DND-41 (cell line): Measurements from ENCODE around the gene SEMA3B.
A peak's percentile ranks its signal among the peaks of the same experiment; 100 is the strongest.

Experiments used
- ATAC-seq: fragments of 200-7000 bp; cut with Tn5 transposase; 3 replicates; pipeline ENCODE4 v1.9.1; 2021; ENCODE audit warnings: low read depth; ENCODE audit not compliant: insufficient read depth
- DNase-seq: peaks from one replicate; pipeline ENCODE4 v3.0.0-alpha.2; 2020
- H2AFZ ChIP-seq: 2 replicates; pipeline ENCODE4 v1.6.0; 2012; ENCODE audit warnings: low read depth, low read length
- H3K27ac ChIP-seq: 2 replicates; pipeline ENCODE4 v1.5.1; 2012; ENCODE audit warnings: low read length, inconsistent platforms
- H3K27me3 ChIP-seq: fragments of 200-600 bp; sonication (generic); 2 replicates; pipeline ENCODE4 v1.6.0; 2012; ENCODE audit warnings: low read length, mild to moderate bottlenecking, inconsistent platforms; ENCODE audit not compliant: insufficient read depth, poor library complexity
- H3K36me3 ChIP-seq: 2 replicates; pipeline ENCODE4 v1.5.1; 2012; ENCODE audit warnings: low read length, inconsistent platforms; ENCODE audit not compliant: insufficient read depth
- H3K4me1 ChIP-seq: 2 replicates; pipeline ENCODE4 v1.5.1; 2012; ENCODE audit warnings: mild to moderate bottlenecking, low read length; ENCODE audit not compliant: insufficient read depth
- H3K4me2 ChIP-seq: 2 replicates; pipeline ENCODE4 v1.6.0; 2012; ENCODE audit warnings: mild to moderate bottlenecking, moderate library complexity, low read length, inconsistent platforms; ENCODE audit not compliant: insufficient read depth
- H3K4me3 ChIP-seq, 2 experiments: fragments of 200-600 bp in 1 of 2; shearing (Covaris generic) in 1 of 2; 2 replicates each; pipeline ENCODE4 v1.5.1; 2012 to 2016; ENCODE audit warnings: inconsistent platforms in 2 of 2, low read length in 2 of 2, mild to moderate bottlenecking in 2 of 2, low read depth in 1 of 2, moderate library complexity in 1 of 2
- H3K79me2 ChIP-seq: 2 replicates; pipeline ENCODE4 v1.6.0; 2012; ENCODE audit warnings: low read length, inconsistent platforms; ENCODE audit not compliant: insufficient read depth
- H3K9ac ChIP-seq: 2 replicates; pipeline ENCODE4 v1.6.0; 2012; ENCODE audit warnings: low read depth, mild to moderate bottlenecking, inconsistent platforms, low read length, moderate library complexity
- H3K9me3 ChIP-seq: 2 replicates; pipeline ENCODE4 v1.5.1; 2012; ENCODE audit warnings: low read length, moderate library complexity, mild to moderate bottlenecking, inconsistent platforms; ENCODE audit not compliant: insufficient read depth, severe bottlenecking
- H4K20me1 ChIP-seq: 2 replicates; pipeline ENCODE4 v1.6.0; 2012; ENCODE audit warnings: low read length; ENCODE audit not compliant: insufficient read depth
- CTCF ChIP-seq: IDR thresholded peaks from 2 replicates; pipeline ENCODE4 v1.5.1; 2012; ENCODE audit warnings: borderline replicate concordance, low read length, moderate library complexity, mild to moderate bottlenecking; ENCODE audit not compliant: poor library complexity, severe bottlenecking; ENCODE audit errors: extremely low read depth
- EZH2 ChIP-seq: IDR thresholded peaks from 3 replicates; pipeline ENCODE4 v1.6.1; 2012; ENCODE audit warnings: borderline replicate concordance, low read depth, mild to moderate bottlenecking, moderate library complexity, low read length, inconsistent platforms; ENCODE audit not compliant: severe bottlenecking

The SEMA3B gene

GRCh38 chr3:50322386-50323091 lies 53.6 kb downstream of the SEMA3B start, which contains the start of gene HYAL2:
HYAL2 (minus strand) TSS chr3:50322745; CDS start chr3:50320489, 2,256 bp downstream.
- H3K9ac ChIP-seq, result peak within 1 kb of the TSS; percentile 62
- peak within 1 kb of the TSS; percentile 100 for H2AFZ ChIP-seq
- no peaks in the 10 kb centered on the region for H3K27me3 ChIP-seq
- DNase-seq (no peak), ATAC-seq (no peak)
- peaks cover 42% of the 10 kb centered on the region for H3K79me2 ChIP-seq
- no peaks in the 10 kb centered on the region for H3K9me3 ChIP-seq
- peaks cover 19% of the 10 kb centered on the region; the same call in 1 of the 2 replicates for H4K20me1 ChIP-seq
- TF ChIP-seq CTCF (no peak), EZH2 (no peak)
- peaks cover 51% of the 10 kb centered on the region for H3K36me3 ChIP-seq
- peak within 1 kb of the TSS; percentile 78 for H3K4me2 ChIP-seq
- H3K4me1 ChIP-seq, result peaks cover 61% of the 10 kb centered on the region
- H3K27ac ChIP-seq, result peak within 1 kb of the TSS; percentile 100
- H3K4me3 ChIP-seq, result peak within 1 kb of the TSS; percentile 44 to 74

GRCh38 chr3:50323092-50323600 lies 54.2 kb downstream of the SEMA3B start:
- ATAC-seq (no peak), DNase-seq (no peak)
- TF ChIP-seq EZH2, result no peak
- no peak for TF ChIP-seq CTCF
- H3K79me2 ChIP-seq, result peaks cover 47% of the 10 kb centered on the region
- H3K4me1 ChIP-seq, result peaks cover 57% of the 10 kb centered on the region
- no peak overlapping the region for H3K4me3 ChIP-seq
- H3K9ac ChIP-seq, result no peak overlapping the region
- no peak overlapping the region for H3K27ac ChIP-seq
- no peaks in the 10 kb centered on the region for H3K27me3 ChIP-seq
- H3K4me2 ChIP-seq, result no peak overlapping the region
- H2AFZ ChIP-seq, result no peak overlapping the region
- peaks cover 19% of the 10 kb centered on the region; the same call in 1 of the 2 replicates for H4K20me1 ChIP-seq
- peaks cover 47% of the 10 kb centered on the region for H3K36me3 ChIP-seq
- H3K9me3 ChIP-seq, result no peaks in the 10 kb centered on the region

- H3K4me1 ChIP-seq, result peaks cover 58% of the 10 kb centered on the region
- no peak for TF ChIP-seq EZH2
- no peak for TF ChIP-seq CTCF
- no peak overlapping the region for H3K4me2 ChIP-seq
- H3K36me3 ChIP-seq, result peaks cover 42% of the 10 kb centered on the region
- DNase-seq (no peak), ATAC-seq (no peak)
- no peak overlapping the region for H3K4me3 ChIP-seq
- no peak overlapping the region for H3K27ac ChIP-seq
- no peak overlapping the region for H2AFZ ChIP-seq
- H3K27me3 ChIP-seq, result no peaks in the 10 kb centered on the region
- peak overlapping the region; percentile 2; the same call in 1 of the 2 replicates for H3K9ac ChIP-seq
- peaks cover 18% of the 10 kb centered on the region; the same call in 1 of the 2 replicates for H4K20me1 ChIP-seq
- H3K79me2 ChIP-seq, result peaks cover 44% of the 10 kb centered on the region
- no peaks in the 10 kb centered on the region for H3K9me3 ChIP-seq
These were observed 54.8 kb downstream of the SEMA3B start for GRCh38 chr3:50323614-50324199.
